HG02798 (cell line): Measurements from ENCODE around the gene CELF5.
"Not testable (repeated sequence)": the region's sequence is repeated elsewhere in the genome, so short reads cannot be mapped to it uniquely, and the experiment has no call there.

Experiments used
- ATAC-seq: cut with Tn5 transposase; IDR thresholded peaks from one replicate; pipeline ENCODE4 v1.9.1; 2021; ENCODE audit warnings: mild to moderate bottlenecking; ENCODE audit not compliant: unreplicated experiment, poor library complexity

Gene CELF5

DNA sequence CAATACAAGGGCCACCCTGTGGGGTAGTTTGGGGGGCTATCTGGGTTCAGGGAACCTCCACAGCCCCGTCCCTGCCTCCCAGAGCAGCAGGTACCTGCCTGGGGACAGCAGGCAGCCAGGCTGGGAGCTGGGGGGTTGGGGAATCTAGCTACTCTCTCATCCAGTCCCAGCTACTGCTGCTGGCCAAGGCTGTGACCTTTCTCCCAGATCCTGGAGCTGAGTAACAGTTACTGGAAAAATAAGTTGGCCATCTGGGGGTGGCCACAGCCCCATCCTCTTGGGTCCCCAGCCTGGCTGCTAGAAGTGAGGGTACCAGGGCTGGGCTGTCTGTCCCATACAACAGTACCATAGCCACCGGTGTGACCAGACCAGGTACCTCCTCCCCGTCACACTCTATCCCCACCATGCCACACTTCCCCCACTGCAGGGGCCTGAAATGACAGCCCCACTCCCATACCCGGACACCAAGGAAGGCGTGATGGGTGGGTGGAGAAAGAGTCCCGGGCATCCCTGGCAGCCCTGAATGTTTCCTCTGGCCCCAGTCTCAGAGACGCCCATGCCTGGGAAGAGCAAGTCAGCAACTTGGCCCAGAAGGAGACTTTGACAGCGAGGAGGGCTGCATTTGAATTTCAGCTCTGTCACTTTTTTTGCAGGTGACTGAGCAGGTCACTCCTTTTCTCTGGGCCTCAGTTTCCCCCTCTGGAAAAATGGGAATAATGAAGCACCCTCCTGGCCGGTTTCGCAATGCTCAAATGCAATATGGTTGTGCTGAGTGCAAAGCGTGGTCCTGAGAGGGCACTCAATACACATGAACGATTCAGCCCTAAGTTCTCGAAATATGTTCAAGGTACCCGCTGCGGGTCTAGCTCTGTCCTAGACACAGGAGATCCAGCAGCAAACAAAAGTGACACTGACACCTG is 111.2 kb downstream of the CELF5 start:
- no peak for ATAC-seq

GRCh38 chr19:3336351-3336679 is 111.9 kb downstream of the CELF5 start:
- ATAC-seq, result no peak

- ATAC-seq, result no peak
Observed at GRCh38 chr19:3336680-3337523, 112.4 kb downstream of the CELF5 start.

DNA sequence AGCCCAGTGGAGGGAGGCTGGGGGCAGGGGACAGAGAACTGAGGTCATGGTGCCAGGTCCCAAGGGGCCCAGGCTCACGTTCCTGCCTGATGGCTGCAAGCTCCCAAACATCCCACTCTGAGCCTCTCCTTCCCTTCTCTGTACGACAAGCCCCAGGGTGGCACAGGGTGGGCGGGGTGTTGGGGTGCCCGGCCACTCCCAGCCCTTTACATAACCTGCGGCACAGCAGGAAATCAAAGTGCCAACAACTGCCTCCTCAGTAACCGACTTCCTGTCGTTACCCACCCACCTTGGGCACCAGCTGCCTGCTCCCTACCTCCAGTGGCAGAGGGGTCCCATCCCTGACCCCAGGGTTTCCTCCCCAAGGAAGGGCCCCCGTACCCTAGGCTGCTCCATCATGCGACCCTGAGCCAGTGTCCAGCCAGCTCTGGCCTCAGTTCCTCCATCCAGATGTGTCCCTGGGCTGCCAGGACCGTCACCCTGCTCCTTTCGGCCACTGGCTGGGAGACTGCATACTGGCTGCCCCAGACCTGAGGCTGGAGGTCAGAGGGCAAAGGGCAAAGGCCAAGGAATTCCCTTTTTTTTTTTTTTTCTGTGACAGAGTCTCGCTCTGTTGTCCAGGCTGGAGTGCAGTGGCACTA is 114.2 kb downstream of the CELF5 start:
- no peak for ATAC-seq

GRCh38 chr19:3340340-3340739 is 115.9 kb downstream of the CELF5 start:
- ATAC-seq, result no peak

- no peak for ATAC-seq
Observed at GRCh38 chr19:3342246-3342645, 117.8 kb downstream of the CELF5 start.

GRCh38 chr19:3342962-3343361 is 118.5 kb downstream of the CELF5 start:
- ATAC-seq, result not testable (repeated sequence)

- ATAC-seq, result no peak
Observed at GRCh38 chr19:3343619-3344502, 119.4 kb downstream of the CELF5 start.

DNA sequence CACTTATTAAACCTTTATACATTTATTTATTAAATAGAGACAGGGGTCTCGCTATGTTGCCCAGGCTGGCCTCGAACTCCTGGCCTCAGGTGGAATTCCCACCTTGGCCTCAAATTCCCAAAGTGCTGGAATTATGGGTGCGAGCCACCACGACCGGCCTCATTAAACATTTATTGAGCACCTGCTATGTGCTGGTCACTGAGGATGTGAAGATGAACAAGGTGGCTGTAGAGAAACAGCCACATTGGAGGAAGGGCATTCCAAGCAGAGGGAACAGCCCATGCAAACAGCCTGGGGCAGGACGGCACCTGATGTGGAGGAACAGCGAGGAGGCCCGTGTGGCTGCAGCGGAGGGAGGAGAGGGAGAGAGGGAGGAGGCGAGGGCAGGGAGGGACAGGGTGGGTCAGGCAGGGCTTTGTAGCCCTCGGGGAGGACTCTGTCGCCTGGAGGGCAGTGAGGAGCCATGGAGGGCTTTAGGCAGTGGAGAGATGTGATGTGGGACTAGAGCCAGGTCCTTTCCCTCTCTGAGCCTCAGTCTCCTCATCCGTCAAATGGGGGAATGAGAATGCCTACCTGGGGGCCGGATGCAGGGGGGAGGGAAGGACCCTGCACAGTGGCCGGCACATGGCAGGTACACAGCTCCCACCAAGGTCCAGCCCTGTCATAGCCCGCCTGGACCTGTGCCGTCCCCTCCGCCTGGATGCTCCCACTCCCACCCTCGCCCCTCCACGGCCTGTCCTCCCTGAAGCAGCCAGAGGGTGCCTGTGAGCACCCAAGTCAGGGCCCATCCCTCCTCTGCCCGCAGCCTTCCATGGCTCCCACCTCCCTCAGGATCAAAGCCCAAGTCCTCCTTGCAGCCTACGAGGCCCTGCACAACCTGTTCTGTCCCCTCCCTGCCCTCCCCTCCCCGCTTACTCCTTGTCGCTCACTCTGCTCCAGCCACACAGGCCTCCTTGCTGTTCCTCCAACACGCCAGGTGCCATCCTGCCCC is 120.4 kb downstream of the CELF5 start:
- ATAC-seq, result no peak

DNA sequence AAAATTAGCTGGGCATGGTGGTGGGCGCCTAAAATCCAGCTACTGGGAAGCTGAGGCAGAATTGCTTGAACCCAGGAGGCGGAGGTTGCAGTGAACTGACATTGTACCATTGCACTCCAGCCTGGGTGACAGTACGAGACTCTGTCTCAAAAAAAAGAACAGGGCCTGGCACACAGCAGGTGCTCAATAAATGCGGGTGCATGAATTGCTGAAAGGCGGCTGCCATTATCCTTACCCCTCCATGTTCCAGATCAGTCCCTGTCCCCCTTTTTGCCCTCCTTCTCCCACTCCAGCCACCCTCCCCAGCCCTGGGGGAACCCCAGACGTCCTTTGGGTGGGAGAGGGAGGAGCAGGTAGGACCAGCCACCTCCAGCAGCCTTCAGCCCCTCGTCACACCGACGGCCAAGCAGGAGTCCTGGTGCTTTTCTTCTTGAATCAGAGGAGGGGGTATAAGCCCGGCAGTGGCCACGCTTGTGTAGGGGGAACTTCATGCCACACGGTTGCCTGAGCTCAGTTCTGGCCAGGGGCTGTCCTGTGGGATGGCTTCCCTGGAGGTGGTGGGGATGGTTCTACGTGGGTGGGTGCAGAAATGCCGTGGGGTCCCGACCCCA is 121.5 kb downstream of the CELF5 start:
- no peak for ATAC-seq
